Breast epithelium (tissue), 3 donors: ENCODE results near the gene PTPN3.

ENCODE experiments used
- POLR2A ChIP-seq: fragments of 450-650 bp; IDR thresholded peaks from one replicate; pipeline ENCODE4 v1.6.1; 2016; ENCODE audit warnings: antibody characterized with exemption, mild to moderate bottlenecking, moderate library complexity
- POLR2AphosphoS5 ChIP-seq, 3 donors: sonication (generic); formaldehyde crosslinking; IDR thresholded peaks; one replicate each; pipeline ENCODE4 v1.6.1; 2017; ENCODE audit warnings: antibody characterized with exemption in 3 of 3
- TF ChIP-seq, protein P1 (sequence below), 3 donors: fragments of 450-650 bp; IDR thresholded peaks; one replicate each; pipeline ENCODE4 v1.5.1; 2016 to 2017; ENCODE audit warnings: antibody characterized with exemption in 3 of 3, mild to moderate bottlenecking in 3 of 3, moderate library complexity in 3 of 3

DNA sequence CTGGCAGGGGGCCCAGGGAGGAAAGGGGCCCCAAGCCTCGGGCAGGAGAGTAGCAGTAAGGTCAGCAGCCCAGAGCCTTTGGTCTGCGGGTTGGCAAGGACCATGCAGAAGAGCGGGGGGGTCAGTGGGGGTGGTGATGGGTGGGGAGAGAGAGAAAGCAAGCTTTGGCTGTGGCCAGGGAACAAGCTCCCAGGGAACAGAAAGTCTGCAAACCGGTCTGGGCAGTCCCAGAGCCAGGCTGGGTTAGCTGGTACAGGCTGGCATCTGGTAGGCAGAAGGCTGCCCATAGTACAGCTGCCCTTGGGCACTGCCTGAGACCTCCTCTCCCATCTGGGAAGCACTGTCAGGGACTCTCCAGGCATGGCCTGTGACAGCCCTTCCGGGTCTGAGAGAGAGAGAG, 166.8 kb downstream of the PTPN3 start:
- TF ChIP-seq POLR2A = no peak
- TF ChIP-seq, protein P1, sequence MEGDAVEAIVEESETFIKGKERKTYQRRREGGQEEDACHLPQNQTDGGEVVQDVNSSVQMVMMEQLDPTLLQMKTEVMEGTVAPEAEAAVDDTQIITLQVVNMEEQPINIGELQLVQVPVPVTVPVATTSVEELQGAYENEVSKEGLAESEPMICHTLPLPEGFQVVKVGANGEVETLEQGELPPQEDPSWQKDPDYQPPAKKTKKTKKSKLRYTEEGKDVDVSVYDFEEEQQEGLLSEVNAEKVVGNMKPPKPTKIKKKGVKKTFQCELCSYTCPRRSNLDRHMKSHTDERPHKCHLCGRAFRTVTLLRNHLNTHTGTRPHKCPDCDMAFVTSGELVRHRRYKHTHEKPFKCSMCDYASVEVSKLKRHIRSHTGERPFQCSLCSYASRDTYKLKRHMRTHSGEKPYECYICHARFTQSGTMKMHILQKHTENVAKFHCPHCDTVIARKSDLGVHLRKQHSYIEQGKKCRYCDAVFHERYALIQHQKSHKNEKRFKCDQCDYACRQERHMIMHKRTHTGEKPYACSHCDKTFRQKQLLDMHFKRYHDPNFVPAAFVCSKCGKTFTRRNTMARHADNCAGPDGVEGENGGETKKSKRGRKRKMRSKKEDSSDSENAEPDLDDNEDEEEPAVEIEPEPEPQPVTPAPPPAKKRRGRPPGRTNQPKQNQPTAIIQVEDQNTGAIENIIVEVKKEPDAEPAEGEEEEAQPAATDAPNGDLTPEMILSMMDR (IDR thresholded peaks at IDR 0.05) = no peak
- TF ChIP-seq POLR2AphosphoS5 (IDR thresholded peaks at IDR 0.05) = peak; percentile 55 to 84 (median 67)
